SU-DHL-6 (cell line): ENCODE measurements around the gene EMP1.

Experiments used
- H2AFZ ChIP-seq: fragments of 200-600 bp; sonication (generic); 2 replicates; pipeline ENCODE4 v1.6.1; 2014; ENCODE audit warnings: low read depth, mild to moderate bottlenecking, moderate library complexity, mixed read lengths, antibody characterized with exemption, low read length; ENCODE audit not compliant: severe bottlenecking
- H3F3A ChIP-seq: fragments of 200-600 bp; shearing (Covaris generic); 2 replicates; pipeline ENCODE4 v1.6.0; 2016; ENCODE audit warnings: antibody characterized with exemption, mild to moderate bottlenecking; ENCODE audit not compliant: insufficient read depth
- H3K27ac ChIP-seq: fragments of 200-600 bp; sonication (generic); 2 replicates; pipeline ENCODE4 v1.5.1; 2016; ENCODE audit warnings: low read depth, mild to moderate bottlenecking, low read length, moderate library complexity, mixed read lengths
- H3K27me3 ChIP-seq: fragments of 200-600 bp; sonication (generic), shearing (Covaris generic); 2 replicates; pipeline ENCODE4 v1.6.0; 2014; ENCODE audit warnings: mild to moderate bottlenecking, low read length
- H3K36me3 ChIP-seq: fragments of 200-600 bp; sonication (generic); 2 replicates; pipeline ENCODE4 v1.6.1; 2014; ENCODE audit warnings: mild to moderate bottlenecking, low read length, mixed read lengths
- H3K4me2 ChIP-seq: fragments of 300-600, 200-600 bp; shearing (Covaris generic), sonication (generic); 2 replicates; pipeline ENCODE4 v1.6.0; 2014; ENCODE audit warnings: low read length, low read depth, mild to moderate bottlenecking; ENCODE audit not compliant: poor library complexity, severe bottlenecking
- H3K4me3 ChIP-seq: fragments of 200-600 bp; sonication (generic); 2 replicates; pipeline ENCODE4 v1.5.1; 2014; ENCODE audit warnings: antibody characterized with exemption, low read length, mild to moderate bottlenecking, mixed read lengths; ENCODE audit not compliant: insufficient read depth, poor library complexity, severe bottlenecking
- H3K79me2 ChIP-seq: fragments of 200-600 bp; sonication (generic); 2 replicates; pipeline ENCODE4 v1.6.1; 2014; ENCODE audit warnings: mild to moderate bottlenecking, low read length, moderate library complexity; ENCODE audit not compliant: insufficient read depth
- H3K9ac ChIP-seq: fragments of 200-600 bp; sonication (generic); 2 replicates; pipeline ENCODE4 v1.7.0; 2014; ENCODE audit warnings: mild to moderate bottlenecking, low read length
- H3K9me2 ChIP-seq: fragments of 200-600 bp; sonication (generic); replicated peaks from 2 replicates; pipeline ENCODE4 v1.6.1; 2014; ENCODE audit warnings: low read length; ENCODE audit not compliant: insufficient read depth
- H3K9me3 ChIP-seq: fragments of 200-600 bp; sonication (generic); 2 replicates; pipeline ENCODE4 v1.6.1; 2014; ENCODE audit warnings: low read length, mixed read lengths; ENCODE audit not compliant: insufficient read depth
- H4K20me1 ChIP-seq: fragments of 200-600 bp; sonication (generic); 2 replicates; pipeline ENCODE4 v1.6.1; 2014; ENCODE audit warnings: low read depth, mild to moderate bottlenecking, antibody characterized with exemption, low read length, moderate library complexity, mixed read lengths
- EZH2phosphoT487 ChIP-seq: fragments of 200-600 bp; sonication (generic), shearing (Covaris generic); conservative IDR thresholded peaks from 2 replicates; pipeline ENCODE4 v1.6.1; 2018; ENCODE audit warnings: mild to moderate bottlenecking, antibody characterized with exemption, low read length, moderate library complexity, mixed read lengths
- TF ChIP-seq, protein P1 (sequence below): fragments of 200-600 bp; sonication (generic); IDR thresholded peaks from one replicate; pipeline ENCODE4 v1.5.1; 2017; ENCODE audit warnings: antibody characterized with exemption, mild to moderate bottlenecking, low read length, moderate library complexity; ENCODE audit not compliant: insufficient read depth, poor library complexity, severe bottlenecking

EMP1 gene

GRCh38 chr12:13154027-13154538 is 42.4 kb upstream of the EMP1 start:
- H3K4me3 ChIP-seq = no peak overlapping the region
- H3K27me3 ChIP-seq = no peaks in the 10 kb centered on the region
- H3K79me2 ChIP-seq = no peaks in the 10 kb centered on the region
- no peak overlapping the region for H3K9ac ChIP-seq
- TF ChIP-seq, protein P1, sequence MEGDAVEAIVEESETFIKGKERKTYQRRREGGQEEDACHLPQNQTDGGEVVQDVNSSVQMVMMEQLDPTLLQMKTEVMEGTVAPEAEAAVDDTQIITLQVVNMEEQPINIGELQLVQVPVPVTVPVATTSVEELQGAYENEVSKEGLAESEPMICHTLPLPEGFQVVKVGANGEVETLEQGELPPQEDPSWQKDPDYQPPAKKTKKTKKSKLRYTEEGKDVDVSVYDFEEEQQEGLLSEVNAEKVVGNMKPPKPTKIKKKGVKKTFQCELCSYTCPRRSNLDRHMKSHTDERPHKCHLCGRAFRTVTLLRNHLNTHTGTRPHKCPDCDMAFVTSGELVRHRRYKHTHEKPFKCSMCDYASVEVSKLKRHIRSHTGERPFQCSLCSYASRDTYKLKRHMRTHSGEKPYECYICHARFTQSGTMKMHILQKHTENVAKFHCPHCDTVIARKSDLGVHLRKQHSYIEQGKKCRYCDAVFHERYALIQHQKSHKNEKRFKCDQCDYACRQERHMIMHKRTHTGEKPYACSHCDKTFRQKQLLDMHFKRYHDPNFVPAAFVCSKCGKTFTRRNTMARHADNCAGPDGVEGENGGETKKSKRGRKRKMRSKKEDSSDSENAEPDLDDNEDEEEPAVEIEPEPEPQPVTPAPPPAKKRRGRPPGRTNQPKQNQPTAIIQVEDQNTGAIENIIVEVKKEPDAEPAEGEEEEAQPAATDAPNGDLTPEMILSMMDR = no peak
- TF ChIP-seq EZH2phosphoT487 = no peak
- H3K27ac ChIP-seq = no peak overlapping the region
- H2AFZ ChIP-seq = no peak overlapping the region
- no peak overlapping the region for H3K4me2 ChIP-seq
- no peaks in the 10 kb centered on the region for H3F3A ChIP-seq
- no peaks in the 10 kb centered on the region for H3K9me3 ChIP-seq
- no peaks in the 10 kb centered on the region for H4K20me1 ChIP-seq
- no peaks in the 10 kb centered on the region for H3K36me3 ChIP-seq
- no peaks in the 10 kb centered on the region for H3K9me2 ChIP-seq

- Histone ChIP-seq H3K4me2 (no peak overlapping the region), H3K9me3 (no peaks in the 10 kb centered on the region), H3K79me2 (no peaks in the 10 kb centered on the region), H3K4me3 (no peak overlapping the region), H3K27ac (no peak overlapping the region), H3F3A (no peaks in the 10 kb centered on the region), H3K9ac (no peak overlapping the region), H3K27me3 (no peaks in the 10 kb centered on the region), H2AFZ (no peak overlapping the region), H3K9me2 (no peaks in the 10 kb centered on the region), H3K36me3 (no peaks in the 10 kb centered on the region), H4K20me1 (no peaks in the 10 kb centered on the region)
- TF ChIP-seq EZH2phosphoT487 = no peak
These were observed 41.7 kb upstream of the EMP1 start for GRCh38 chr12:13154831-13155230.

GRCh38 chr12:13156277-13156676 is 40.2 kb upstream of the EMP1 start:
- H3K9me3 ChIP-seq = no peaks in the 10 kb centered on the region

GRCh38 chr12:13161172-13161571 is 35.4 kb upstream of the EMP1 start:
- Histone ChIP-seq H3K4me3 (no peak overlapping the region), H3K27ac (no peak overlapping the region), H3K27me3 (no peaks in the 10 kb centered on the region), H4K20me1 (no peaks in the 10 kb centered on the region), H2AFZ (no peak overlapping the region), H3K9me3 (no peaks in the 10 kb centered on the region), H3K9me2 (no peaks in the 10 kb centered on the region), H3K79me2 (no peaks in the 10 kb centered on the region), H3K4me2 (no peak overlapping the region), H3K36me3 (no peaks in the 10 kb centered on the region), H3K9ac (no peak overlapping the region), H3F3A (no peaks in the 10 kb centered on the region)
- no peak for TF ChIP-seq EZH2phosphoT487
- TF ChIP-seq, protein P1 = peak; percentile 12

More at GRCh38 chr12:13156277-13156676, 40.2 kb upstream of the EMP1 start:
- Histone ChIP-seq H3K9ac (no peak overlapping the region), H3K27me3 (no peaks in the 10 kb centered on the region), H3K9me2 (no peaks in the 10 kb centered on the region), H2AFZ (no peak overlapping the region), H3K27ac (no peak overlapping the region), H3F3A (no peaks in the 10 kb centered on the region), H3K79me2 (no peaks in the 10 kb centered on the region), H4K20me1 (no peaks in the 10 kb centered on the region), H3K4me3 (no peak overlapping the region), H3K4me2 (no peak overlapping the region), H3K36me3 (no peaks in the 10 kb centered on the region)
- TF ChIP-seq, protein P1 = no peak
- TF ChIP-seq EZH2phosphoT487 = no peak
